MCF 10A (cell line): ENCODE results near the gene PHACTR1. TPM values are rescaled to one million over a fixed set of nuclear protein-coding genes. Genes with fewer than 3 reads are reported as not detected.

Experiments
- BruUV-seq: library from RNA; stranded (reverse); fragments of 400-500 nt; replicated peaks from 2 replicates; lab custom pipeline; 2021; lab: Mats Ljungman, UMichigan
- CTCF ChIA-PET: fragments of 300-600 bp; sonication (Branson Sonifier 250); formaldehyde crosslinking; extraction: SDS; loops from one replicate; lab custom pipeline; 2021; ENCODE audit warnings: antibody characterized with exemption, inconsistent platforms; lab: Yijun Ruan, JAX
- POLR2A ChIA-PET: fragments of 300-600, 350-650 bp; sonication (Branson Sonifier 250); formaldehyde crosslinking; extraction: SDS; loops from one replicate; lab custom pipeline; 2020; ENCODE audit warnings: antibody characterized with exemption, inconsistent platforms; lab: Yijun Ruan, JAX
- DNase-seq: peaks from one replicate; pipeline ENCODE4 v3.0.0-alpha.2; 2018; ENCODE audit not compliant: unreplicated experiment
- H3K27ac Mint-ChIP-seq: one replicate; pipeline ENCODE4 v1.8.0; 2022; ENCODE audit warnings: mild to moderate bottlenecking, low read depth, mixed read lengths; ENCODE audit not compliant: unreplicated experiment
- H3K27me3 Mint-ChIP-seq: one replicate; pipeline ENCODE4 v1.8.0; 2022; ENCODE audit warnings: mixed read lengths; ENCODE audit not compliant: insufficient read depth, unreplicated experiment
- H3K36me3 Mint-ChIP-seq: one replicate; pipeline ENCODE4 v1.8.0; 2022; ENCODE audit warnings: mild to moderate bottlenecking, moderate library complexity, mixed read lengths; ENCODE audit not compliant: insufficient read depth, unreplicated experiment
- H3K4me1 Mint-ChIP-seq: one replicate; pipeline ENCODE4 v1.8.0; 2022; ENCODE audit warnings: mixed read lengths; ENCODE audit not compliant: insufficient read depth, unreplicated experiment
- H3K4me3 Mint-ChIP-seq: one replicate; pipeline ENCODE4 v1.8.0; 2022; ENCODE audit warnings: mild to moderate bottlenecking, moderate library complexity, mixed read lengths; ENCODE audit not compliant: unreplicated experiment
- H3K9me3 Mint-ChIP-seq: one replicate; pipeline ENCODE4 v1.8.0; 2022; ENCODE audit warnings: mixed read lengths; ENCODE audit not compliant: unreplicated experiment
- intact Hi-C: fragments of 100-400 bp; cut with micrococcal nuclease; formaldehyde crosslinking; loops from 2 replicates; pipeline ENCODE4 v1.14.1; 2022
- total RNA-seq: library from RNA; stranded (reverse); gene quantifications from 2 replicates; pipeline ENCODE4 v1.2.3, GENCODE V29; 2022
- TF ChIP-seq, protein P1 (sequence below): fragments of 200-600 bp; IDR thresholded peaks from one replicate; pipeline ENCODE4 v1.8.0; 2022; ENCODE audit warnings: antibody characterized with exemption, mild to moderate bottlenecking; ENCODE audit not compliant: unreplicated experiment

Gene PHACTR1
- total RNA-seq, 1 experiment from 2014 or later = not detected

DNA sequence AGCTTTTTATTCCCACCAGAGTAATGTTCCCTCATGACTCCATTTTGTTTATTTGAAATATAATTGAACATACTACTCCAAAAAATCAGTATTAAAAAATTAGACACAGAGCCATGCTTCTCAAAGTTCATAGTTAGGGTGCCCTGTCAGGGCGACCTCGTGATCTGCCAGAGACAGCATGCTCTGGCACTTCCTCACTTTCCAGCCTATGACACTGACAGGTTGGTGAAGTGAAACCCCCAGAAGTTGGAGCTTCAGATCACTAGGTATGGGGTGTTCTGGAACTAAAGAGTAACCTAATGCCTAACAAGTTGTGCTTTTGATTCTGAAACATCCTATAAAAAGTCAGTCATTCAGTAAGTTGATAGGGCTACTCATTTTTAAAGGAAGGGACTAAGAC is 518.8 kb downstream of the PHACTR1 start:
- Mint-ChIP-seq H3K36me3 (no peaks in the 10 kb centered on the region), H3K4me1 (peaks cover 6% of the 10 kb centered on the region)

GRCh38 chr6:13237318-13237717 is 520.8 kb downstream of the PHACTR1 start:
- ChIA-PET POLR2A (interaction anchor here (0.9 kb wide), 1 partner anchor 21 kb away, joined by 3 read pairs; no protein-coding TSS in a partner anchor), CTCF (no interaction called here)
- Mint-ChIP-seq H3K27ac (no peak overlapping the region), H3K36me3 (peaks cover 6% of the 10 kb centered on the region), H3K4me1 (peaks cover 6% of the 10 kb centered on the region), H3K9me3 (no peaks in the 10 kb centered on the region), H3K27me3 (peaks cover 33% of the 10 kb centered on the region), H3K4me3 (no peak overlapping the region)
- intact Hi-C loops = no loop called here
- BruUV-seq = no TSS peak
- no peak for DNase-seq
- TF ChIP-seq, protein P1, sequence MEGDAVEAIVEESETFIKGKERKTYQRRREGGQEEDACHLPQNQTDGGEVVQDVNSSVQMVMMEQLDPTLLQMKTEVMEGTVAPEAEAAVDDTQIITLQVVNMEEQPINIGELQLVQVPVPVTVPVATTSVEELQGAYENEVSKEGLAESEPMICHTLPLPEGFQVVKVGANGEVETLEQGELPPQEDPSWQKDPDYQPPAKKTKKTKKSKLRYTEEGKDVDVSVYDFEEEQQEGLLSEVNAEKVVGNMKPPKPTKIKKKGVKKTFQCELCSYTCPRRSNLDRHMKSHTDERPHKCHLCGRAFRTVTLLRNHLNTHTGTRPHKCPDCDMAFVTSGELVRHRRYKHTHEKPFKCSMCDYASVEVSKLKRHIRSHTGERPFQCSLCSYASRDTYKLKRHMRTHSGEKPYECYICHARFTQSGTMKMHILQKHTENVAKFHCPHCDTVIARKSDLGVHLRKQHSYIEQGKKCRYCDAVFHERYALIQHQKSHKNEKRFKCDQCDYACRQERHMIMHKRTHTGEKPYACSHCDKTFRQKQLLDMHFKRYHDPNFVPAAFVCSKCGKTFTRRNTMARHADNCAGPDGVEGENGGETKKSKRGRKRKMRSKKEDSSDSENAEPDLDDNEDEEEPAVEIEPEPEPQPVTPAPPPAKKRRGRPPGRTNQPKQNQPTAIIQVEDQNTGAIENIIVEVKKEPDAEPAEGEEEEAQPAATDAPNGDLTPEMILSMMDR = no peak

More for the DNA sequence above, 518.8 kb downstream of the PHACTR1 start:
- H3K27me3 Mint-ChIP-seq = peaks cover 31% of the 10 kb centered on the region
- no TSS peak for BruUV-seq
- no peaks in the 10 kb centered on the region for H3K9me3 Mint-ChIP-seq
- intact Hi-C loops = no loop called here
- TF ChIP-seq, protein P1 = no peak
- no peak overlapping the region for H3K4me3 Mint-ChIP-seq
- POLR2A ChIA-PET = no interaction called here
- no peak for DNase-seq
- CTCF ChIA-PET = interaction anchor here (0.6 to 1.4 kb wide), 3 partner anchors 98 to 984 kb away, joined by 3 to 5 read pairs (median 4); no protein-coding TSS in a partner anchor
- no peak overlapping the region for H3K27ac Mint-ChIP-seq

- no peak overlapping the region for H3K27ac Mint-ChIP-seq
- H3K4me1 Mint-ChIP-seq = peaks cover 6% of the 10 kb centered on the region
- TF ChIP-seq, protein P1 = no peak
- no peaks in the 10 kb centered on the region for H3K9me3 Mint-ChIP-seq
- H3K4me3 Mint-ChIP-seq = no peak overlapping the region
- no TSS peak for BruUV-seq
- peaks cover 6% of the 10 kb centered on the region for H3K36me3 Mint-ChIP-seq
- peaks cover 33% of the 10 kb centered on the region for H3K27me3 Mint-ChIP-seq
- ChIA-PET CTCF (interaction anchor here (0.7 to 1.3 kb wide), 2 partner anchors 9 to 93 kb away, joined by 3 to 4 read pairs; no protein-coding TSS in a partner anchor), POLR2A (interaction anchor here (0.9 kb wide), 1 partner anchor 20 kb away, joined by 3 read pairs; no protein-coding TSS in a partner anchor)
- intact Hi-C loops = no loop called here
- DNase-seq = no peak
These were observed 521.5 kb downstream of the PHACTR1 start for GRCh38 chr6:13238017-13238416.

DNA sequence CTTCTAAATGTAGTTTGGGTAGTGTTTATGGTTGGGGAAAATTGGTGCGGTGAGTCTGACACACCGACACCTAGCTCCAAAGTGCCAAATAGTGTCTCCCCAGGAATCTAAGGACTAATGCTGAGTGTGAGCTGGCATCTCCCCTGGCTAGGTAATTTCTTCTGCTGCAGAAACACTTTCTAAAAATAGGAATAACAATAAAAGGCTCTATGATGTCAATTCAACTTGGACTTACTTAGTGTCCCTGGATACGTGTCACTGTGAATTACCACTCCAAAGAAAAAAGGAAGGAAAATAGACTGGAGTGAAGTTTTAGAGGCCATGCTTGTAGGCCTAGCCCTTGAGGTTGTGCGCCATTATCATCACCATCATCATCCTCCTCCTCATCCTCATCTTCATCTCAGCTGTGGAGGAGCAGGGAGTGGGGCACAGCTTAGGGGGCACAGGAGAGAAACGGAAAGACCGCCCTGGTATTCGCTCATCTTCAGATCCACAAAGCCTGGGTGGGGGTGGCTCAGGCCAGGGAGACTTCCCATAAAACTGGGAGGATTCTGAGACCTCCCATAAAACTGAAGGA is 522.2 kb downstream of the PHACTR1 start:
- Mint-ChIP-seq H3K27me3 (peaks cover 33% of the 10 kb centered on the region), H3K36me3 (peaks cover 6% of the 10 kb centered on the region), H3K9me3 (no peaks in the 10 kb centered on the region), H3K4me3 (no peak overlapping the region), H3K4me1 (peaks cover 6% of the 10 kb centered on the region), H3K27ac (no peak overlapping the region)
- ChIA-PET POLR2A (interaction anchor here (1.3 kb wide), 1 partner anchor 90 kb away, joined by 3 read pairs; no protein-coding TSS in a partner anchor), CTCF (interaction anchor here (0.7 to 1.6 kb wide), 4 partner anchors 9 to 92 kb away, joined by 3 to 5 read pairs (median 4); no protein-coding TSS in a partner anchor)
- no peak for DNase-seq
- no TSS peak for BruUV-seq
- TF ChIP-seq, protein P1 = no peak
- intact Hi-C loops = no loop called here
